ENCODE results near the gene ITGA1.

The ITGA1 gene

DNA sequence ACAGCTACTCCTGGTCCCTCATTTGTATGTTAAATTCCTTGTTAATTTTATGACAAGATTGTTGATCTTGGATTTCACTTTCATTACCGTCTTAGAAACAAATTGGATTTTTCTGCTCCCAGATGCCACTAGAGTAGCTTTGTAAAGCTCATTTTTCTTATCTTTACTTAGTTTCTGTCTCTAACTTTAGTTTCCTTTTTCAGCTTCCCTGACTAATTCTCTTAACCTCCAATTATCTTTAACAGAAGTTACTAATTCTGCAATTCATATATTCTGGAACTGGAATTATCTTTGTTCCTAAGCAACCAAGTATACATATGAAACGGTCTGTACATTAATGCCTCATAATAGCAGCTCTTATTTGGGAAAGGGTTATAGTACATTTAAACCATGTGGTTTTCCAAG, 16.7 kb downstream of the ITGA1 start:
- no peak for FAIRE-seq
- no peak for DNase-seq (ENCODE audit: insufficient read length)
- TF ChIP-seq TAF1 (IDR thresholded peaks at IDR 0.05; ENCODE audit: borderline replicate concordance, low read depth, low read length) (no peak), POLR2A (IDR thresholded peaks at IDR 0.05; ENCODE audit: low read depth, low read length) (no peak), POLR2AphosphoS5 (IDR thresholded peaks at IDR 0.05; ENCODE audit: low read depth, low read length) (no peak)

GRCh38 chr5:52804981-52805380, 17.3 kb downstream of the ITGA1 start:
- FAIRE-seq (no peak), DNase-seq (ENCODE audit: insufficient read length) (no peak)
- TF ChIP-seq POLR2AphosphoS5 (IDR thresholded peaks at IDR 0.05; ENCODE audit: low read depth, low read length), result no peak
- no peak for TF ChIP-seq POLR2A (IDR thresholded peaks at IDR 0.05; ENCODE audit: low read depth, low read length)
- no peak for TF ChIP-seq TAF1 (IDR thresholded peaks at IDR 0.05; ENCODE audit: borderline replicate concordance, low read depth, low read length)

DNA sequence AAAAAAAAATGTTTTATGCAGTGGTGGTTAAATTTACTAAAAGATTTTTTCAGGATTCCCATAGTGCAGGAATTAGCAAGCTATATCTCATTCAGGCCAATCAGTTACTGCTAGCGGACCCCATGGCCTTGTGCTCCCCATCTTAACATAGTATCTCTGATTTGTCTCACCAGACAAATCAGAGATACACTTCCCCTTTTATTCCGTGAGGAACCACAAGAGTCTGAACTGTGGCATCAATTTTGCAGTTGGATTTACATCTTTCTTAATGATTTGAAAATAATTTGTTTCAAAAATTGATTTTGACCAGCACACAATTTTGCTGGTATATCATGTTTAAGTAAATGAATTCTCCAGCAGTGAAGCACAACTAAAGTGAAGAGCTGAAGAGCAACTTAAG, 17.9 kb downstream of the ITGA1 start:
- no peak for TF ChIP-seq TAF1 (IDR thresholded peaks at IDR 0.05; ENCODE audit: borderline replicate concordance, low read depth, low read length)
- TF ChIP-seq POLR2A (IDR thresholded peaks at IDR 0.05; ENCODE audit: low read depth, low read length), result no peak
- TF ChIP-seq POLR2AphosphoS5 (IDR thresholded peaks at IDR 0.05; ENCODE audit: low read depth, low read length), result no peak
- DNase-seq (ENCODE audit: insufficient read length) (no peak), FAIRE-seq (no peak)

DNA sequence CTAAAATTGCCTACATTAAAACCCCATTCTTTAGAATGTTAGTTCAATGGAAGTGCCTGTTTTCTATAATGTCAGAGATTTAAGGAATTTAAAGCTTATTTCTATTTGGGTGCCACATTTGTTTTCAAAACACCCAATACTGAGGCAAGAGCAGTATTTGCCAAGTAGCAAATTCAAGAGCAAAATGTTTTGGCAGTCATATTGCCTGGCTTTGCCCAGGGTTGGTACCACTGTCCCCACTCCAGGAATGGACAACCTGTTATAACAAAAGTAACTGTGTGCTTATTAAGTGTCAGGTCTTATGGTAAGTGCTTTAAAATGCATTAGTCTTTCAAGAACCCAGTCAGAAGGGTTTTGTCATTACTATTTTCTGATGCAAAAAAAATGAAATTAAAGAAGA, 19.3 kb downstream of the ITGA1 start:
- TF ChIP-seq TAF1 (IDR thresholded peaks at IDR 0.05; ENCODE audit: borderline replicate concordance, low read depth, low read length), result no peak
- no peak for TF ChIP-seq POLR2AphosphoS5 (IDR thresholded peaks at IDR 0.05; ENCODE audit: low read depth, low read length)
- TF ChIP-seq POLR2A (IDR thresholded peaks at IDR 0.05; ENCODE audit: low read depth, low read length), result no peak
- FAIRE-seq (no peak), DNase-seq (ENCODE audit: insufficient read length) (no peak)

DNA sequence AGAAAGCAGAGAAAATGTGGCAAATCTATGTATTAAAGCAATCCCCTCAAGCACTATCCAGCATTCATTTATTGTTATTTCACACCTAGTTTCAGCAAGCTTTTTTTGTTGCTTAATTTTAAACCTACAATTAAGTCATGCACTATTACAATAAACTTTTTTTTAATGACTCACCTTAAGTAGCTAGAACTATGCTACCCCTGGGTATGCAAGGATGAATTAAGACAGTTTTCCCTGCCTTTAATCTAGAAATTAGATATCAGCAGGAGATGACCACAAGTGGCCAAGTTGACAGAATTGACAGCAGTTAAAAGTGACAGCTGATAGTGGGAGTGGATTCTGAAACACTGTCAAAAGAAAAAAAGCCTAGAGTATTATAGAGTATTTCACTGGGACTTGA, 20.0 kb downstream of the ITGA1 start:
- DNase-seq (ENCODE audit: insufficient read length) (no peak), FAIRE-seq (no peak)
- TF ChIP-seq POLR2AphosphoS5 (IDR thresholded peaks at IDR 0.05; ENCODE audit: low read depth, low read length) (no peak), POLR2A (IDR thresholded peaks at IDR 0.05; ENCODE audit: low read depth, low read length) (no peak), TAF1 (IDR thresholded peaks at IDR 0.05; ENCODE audit: borderline replicate concordance, low read depth, low read length) (no peak)

DNA sequence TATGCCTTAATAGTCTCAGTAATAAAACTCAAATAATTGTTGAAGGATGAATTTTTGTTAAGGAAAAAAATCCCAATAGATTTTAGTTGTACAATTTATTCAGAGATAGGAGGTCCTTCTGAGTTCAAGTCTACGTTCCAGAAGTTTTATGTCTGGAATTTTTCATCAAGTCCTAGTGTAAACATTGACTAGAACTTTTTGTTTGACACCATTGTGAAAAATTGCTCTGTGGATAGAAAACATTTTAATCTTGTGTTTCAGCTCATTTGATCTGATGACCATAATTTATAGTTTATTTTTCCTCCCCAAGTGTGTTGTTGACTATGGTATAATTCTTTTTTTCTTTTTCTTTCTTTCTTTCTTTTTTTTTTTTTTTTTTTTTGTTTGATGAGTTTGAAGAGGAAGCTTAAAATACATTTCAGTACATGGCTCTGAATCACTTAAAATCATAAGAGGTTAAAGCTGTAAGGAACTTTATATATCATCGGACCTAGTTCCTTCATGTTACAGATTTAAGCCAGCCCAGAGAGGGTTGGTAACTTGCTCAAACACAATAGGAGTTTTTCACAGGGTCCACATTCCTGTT, 20.7 kb downstream of the ITGA1 start:
- FAIRE-seq (no peak), DNase-seq (ENCODE audit: insufficient read length) (no peak)
- no peak for TF ChIP-seq TAF1 (IDR thresholded peaks at IDR 0.05; ENCODE audit: borderline replicate concordance, low read depth, low read length)
- no peak for TF ChIP-seq POLR2AphosphoS5 (IDR thresholded peaks at IDR 0.05; ENCODE audit: low read depth, low read length)
- TF ChIP-seq POLR2A (IDR thresholded peaks at IDR 0.05; ENCODE audit: low read depth, low read length), result no peak

DNA sequence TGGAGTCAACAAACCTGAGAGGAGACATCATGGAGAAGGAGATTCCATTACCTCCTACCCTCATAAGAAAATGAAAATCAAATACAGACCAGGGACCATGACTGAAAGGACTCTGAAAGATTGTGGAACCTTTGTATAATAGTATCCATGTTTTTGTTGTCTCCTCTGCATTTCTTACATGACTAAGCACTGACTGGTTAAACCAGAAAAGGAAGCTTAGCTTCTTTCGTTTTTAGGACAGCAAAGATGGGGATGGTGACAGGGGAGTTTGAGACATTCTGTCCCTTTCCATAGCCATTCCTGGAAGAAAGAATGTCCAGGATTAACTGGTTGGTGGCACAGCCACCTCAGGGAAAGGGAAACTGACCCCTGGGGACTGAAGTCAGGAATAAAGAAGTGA, 22.2 kb downstream of the ITGA1 start:
- no peak for TF ChIP-seq POLR2A (IDR thresholded peaks at IDR 0.05; ENCODE audit: low read depth, low read length)
- TF ChIP-seq POLR2AphosphoS5 (IDR thresholded peaks at IDR 0.05; ENCODE audit: low read depth, low read length), result no peak
- no peak for TF ChIP-seq TAF1 (IDR thresholded peaks at IDR 0.05; ENCODE audit: borderline replicate concordance, low read depth, low read length)
- FAIRE-seq (peak; percentile 40), DNase-seq (ENCODE audit: insufficient read length) (no peak)

DNA sequence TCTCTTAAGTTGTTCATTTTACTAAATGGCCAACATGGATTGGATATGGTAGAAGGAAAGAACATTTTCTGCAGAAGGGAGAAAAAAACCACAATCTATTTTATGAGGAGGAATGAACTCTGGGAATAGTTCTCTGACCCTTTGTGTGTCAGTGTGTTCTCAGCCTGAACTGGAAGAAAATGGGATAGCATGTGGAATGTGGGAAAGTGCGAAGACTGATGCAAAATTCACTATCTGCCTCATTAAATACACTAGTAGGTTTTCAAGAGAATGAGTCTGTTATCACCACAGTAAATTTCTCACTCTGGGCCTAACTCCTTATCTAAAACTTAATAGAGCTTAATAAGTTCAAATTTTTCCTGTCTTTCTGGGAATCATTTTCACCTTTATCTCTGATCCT, 22.7 kb downstream of the ITGA1 start:
- DNase-seq (ENCODE audit: insufficient read length), result no peak
- TF ChIP-seq POLR2AphosphoS5 (IDR thresholded peaks at IDR 0.05; ENCODE audit: low read depth, low read length), result no peak
- TF ChIP-seq POLR2A (IDR thresholded peaks at IDR 0.05; ENCODE audit: low read depth, low read length), result no peak
- TF ChIP-seq TAF1 (IDR thresholded peaks at IDR 0.05; ENCODE audit: borderline replicate concordance, low read depth, low read length), result no peak
- no peak for FAIRE-seq

DNA sequence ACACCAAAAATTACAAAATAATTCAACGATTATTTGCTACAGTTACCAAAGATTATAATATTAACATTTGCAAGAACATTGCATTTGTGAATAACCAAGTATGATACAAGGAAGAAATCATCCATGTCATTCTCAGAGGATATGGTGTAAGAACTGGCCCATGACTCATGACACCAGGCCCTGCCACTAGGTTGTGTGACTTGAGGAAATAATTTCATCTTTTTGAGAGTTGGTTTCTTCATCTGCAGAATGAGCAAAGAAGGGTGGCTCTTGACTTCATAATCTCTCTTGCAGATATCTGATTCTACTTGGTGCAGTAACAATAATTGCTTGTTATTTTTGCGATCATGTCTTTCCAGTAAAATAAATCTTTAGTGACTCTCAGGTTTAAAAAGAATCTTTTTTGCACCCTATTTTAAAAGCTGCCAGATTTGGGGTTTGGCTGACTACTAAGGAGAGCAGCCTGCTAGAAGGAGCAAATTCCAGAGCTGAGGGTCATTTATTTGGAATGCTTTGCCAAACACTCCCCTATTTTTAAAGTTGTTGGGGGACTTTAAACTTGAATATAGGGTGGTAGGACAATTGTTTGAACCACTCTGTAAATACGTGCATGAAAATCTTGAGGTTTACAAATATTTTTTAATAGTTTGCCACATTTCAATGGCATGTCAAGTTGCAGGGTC, 23.5 kb downstream of the ITGA1 start:
- DNase-seq (ENCODE audit: insufficient read length) (no peak), FAIRE-seq (no peak)
- TF ChIP-seq POLR2AphosphoS5 (IDR thresholded peaks at IDR 0.05; ENCODE audit: low read depth, low read length) (no peak), TAF1 (IDR thresholded peaks at IDR 0.05; ENCODE audit: borderline replicate concordance, low read depth, low read length) (no peak), POLR2A (IDR thresholded peaks at IDR 0.05; ENCODE audit: low read depth, low read length) (no peak)

GRCh38 chr5:52814352-52815148, 26.8 kb downstream of the ITGA1 start:
- DNase-seq (ENCODE audit: insufficient read length) (no peak), FAIRE-seq (no peak)
- TF ChIP-seq POLR2AphosphoS5 (IDR thresholded peaks at IDR 0.05; ENCODE audit: low read depth, low read length) (no peak), POLR2A (IDR thresholded peaks at IDR 0.05; ENCODE audit: low read depth, low read length) (no peak), TAF1 (IDR thresholded peaks at IDR 0.05; ENCODE audit: borderline replicate concordance, low read depth, low read length) (no peak)

- DNase-seq (ENCODE audit: insufficient read length) (no peak), FAIRE-seq (no peak)
- TF ChIP-seq POLR2A (IDR thresholded peaks at IDR 0.05; ENCODE audit: low read depth, low read length) (no peak), TAF1 (IDR thresholded peaks at IDR 0.05; ENCODE audit: borderline replicate concordance, low read depth, low read length) (no peak), POLR2AphosphoS5 (IDR thresholded peaks at IDR 0.05; ENCODE audit: low read depth, low read length) (no peak)
These were observed 30.1 kb downstream of the ITGA1 start for GRCh38 chr5:52817818-52818217.
